Adrenal gland (tissue), 12 donors: ENCODE measurements around the gene LBHD1. TPM values are rescaled to one million over a fixed set of nuclear protein-coding genes. Genes with fewer than 3 reads are reported as not detected.

Source experiments
- DNase-seq, 7 donors: peaks; one replicate each; pipeline ENCODE4 v3.0.0-alpha.2; 2019 to 2020
- H3K27ac ChIP-seq, 5 donors: fragments of 200-600 bp; sonication (generic) in 4 of 5; 1 replicate in 3 of 5; 2 replicates in 2 of 5; pipeline versions ENCODE4 v1.5.1 to v1.8.0; 2016 to 2020; ENCODE audit warnings: mild to moderate bottlenecking in 1 of 5
- H3K27me3 ChIP-seq: fragments of 200-600 bp; 2 replicates; pipeline ENCODE4 v1.8.0; 2021
- H3K36me3 ChIP-seq, 2 donors: fragments of 200-600 bp; replicated peaks in 1 of 2; 1 replicate in 1 of 2; 2 replicates in 1 of 2; pipeline versions ENCODE4 v1.5.1 to v1.8.0; 2018 to 2022
- H3K4me1 ChIP-seq, 2 donors: fragments of 200-600 bp; replicated peaks in 1 of 2; 1 replicate in 1 of 2; 2 replicates in 1 of 2; pipeline versions ENCODE4 v1.5.1 to v1.8.0; 2018 to 2021
- H3K4me3 ChIP-seq, 4 donors: fragments of 200-600 bp; sonication (generic) in 3 of 4; one replicate each; pipeline ENCODE4 v1.5.1; 2016 to 2018
- H3K9me3 ChIP-seq, 3 donors: fragments of 200-600 bp; sonication (generic) in 1 of 3; replicated peaks in 1 of 3; 1 replicate in 2 of 3; 2 replicates in 1 of 3; pipeline versions ENCODE4 v1.5.1 to v1.8.0; 2016 to 2021
- POLR2A ChIP-seq, 2 donors: fragments of 450-650 bp; IDR thresholded peaks; one replicate each; pipeline ENCODE4 v1.6.1; 2017; ENCODE audit warnings: antibody characterized with exemption in 2 of 2, mild to moderate bottlenecking in 2 of 2, moderate library complexity in 1 of 2
- WGBS, 4 donors: extraction: QIAGEN DNeasy Blood & Tissue Kit in 2 of 4; methylation state at CpG; one replicate each; pipeline versions ENCODE4 v1.1.5 to v1.1.7; 2013 to 2017; 5-methylcytosine and 5-hydroxymethylcytosine counted together
- intact Hi-C, 2 donors: fragments of 100-400 bp; cut with DNase I; formaldehyde crosslinking; loops; one replicate each; pipeline versions ENCODE4 v1.14.1 to v1.15.0; 2022 to 2023
- polyA plus RNA-seq, 3 donors: library from polyadenylated mRNA; stranded (reverse); fragments of 200-250 nt in 2 of 3; fragments of 350-450 nt in 1 of 3; fragmentation: Illumina TruSeq in 1 of 3; extraction: RNeasy Lipid Tissue Mini Kit (QIAGEN cat#74804) in 1 of 3; gene quantifications; one replicate each; pipeline ENCODE4 v1.2.3, GENCODE V29; 2013 to 2014
- total RNA-seq, 9 donors: library from RNA; depleted of rRNA in 4 of 9; stranded (reverse); fragments of >200 nt in 4 of 9; fragments of 120-200 nt in 1 of 9; fragmentation: NEBNext Ultra II Directional in 1 of 9; extraction: Animal tissue kit (Norgen Biotek cat#: 25700) in 1 of 9; gene quantifications; one replicate each; pipeline versions ENCODE4 v1.1.0 to v1.2.4, GENCODE V29; 2013 to 2023
- TF ChIP-seq, protein P1 (sequence below), 6 experiments: fragments of 450-650 bp in 4 of 6; fragments of 200-600 bp in 2 of 6; sonication (generic) in 1 of 6; IDR thresholded peaks; 1 replicate in 5 of 6; 2 replicates in 1 of 6; pipeline versions ENCODE4 v1.5.1 to v1.8.0; 2016 to 2021; ENCODE audit warnings: antibody characterized with exemption in 6 of 6, mild to moderate bottlenecking in 2 of 6, moderate library complexity in 1 of 6
- donor health status: healthy with polysubstance abuse.
- donor health status: Bipolar disorder and iron deficiency.
- donor health status: DM: yes; HTN: yes; CAD: no.
- donor health status: DM: no; HTN: no; CAD: no.
- donor health status: DM: no; HTN: no; CAD: no.
- donor health status: DM: yes; HTN: yes; CAD: no.

The LBHD1 gene
- total and polyA plus RNA-seq, 12 donors = 1.1 to 30.4 (median 12.7) TPM

DNA sequence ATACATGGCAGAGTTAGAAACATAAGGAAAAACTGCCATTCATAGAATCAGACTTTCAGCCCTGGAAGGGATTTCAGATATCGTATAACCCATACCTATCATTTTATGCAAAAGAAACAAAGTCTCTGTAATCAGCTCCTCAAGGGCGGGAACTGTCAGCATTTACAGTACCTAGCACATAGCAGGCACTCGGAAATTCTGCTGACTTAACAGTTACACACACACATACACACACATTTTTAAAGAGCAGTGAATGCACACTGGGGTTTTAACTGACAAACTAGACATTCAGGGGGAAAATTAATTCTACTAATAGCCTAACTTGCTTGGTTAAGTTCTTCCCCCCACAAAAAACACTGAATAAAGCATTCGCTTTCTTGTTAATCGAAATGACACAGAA, 44.1 kb upstream of the LBHD1 start:
- DNase-seq = no peak
- TF ChIP-seq POLR2A (IDR thresholded peaks at IDR 0.05) = no peak
- TF ChIP-seq, protein P1, sequence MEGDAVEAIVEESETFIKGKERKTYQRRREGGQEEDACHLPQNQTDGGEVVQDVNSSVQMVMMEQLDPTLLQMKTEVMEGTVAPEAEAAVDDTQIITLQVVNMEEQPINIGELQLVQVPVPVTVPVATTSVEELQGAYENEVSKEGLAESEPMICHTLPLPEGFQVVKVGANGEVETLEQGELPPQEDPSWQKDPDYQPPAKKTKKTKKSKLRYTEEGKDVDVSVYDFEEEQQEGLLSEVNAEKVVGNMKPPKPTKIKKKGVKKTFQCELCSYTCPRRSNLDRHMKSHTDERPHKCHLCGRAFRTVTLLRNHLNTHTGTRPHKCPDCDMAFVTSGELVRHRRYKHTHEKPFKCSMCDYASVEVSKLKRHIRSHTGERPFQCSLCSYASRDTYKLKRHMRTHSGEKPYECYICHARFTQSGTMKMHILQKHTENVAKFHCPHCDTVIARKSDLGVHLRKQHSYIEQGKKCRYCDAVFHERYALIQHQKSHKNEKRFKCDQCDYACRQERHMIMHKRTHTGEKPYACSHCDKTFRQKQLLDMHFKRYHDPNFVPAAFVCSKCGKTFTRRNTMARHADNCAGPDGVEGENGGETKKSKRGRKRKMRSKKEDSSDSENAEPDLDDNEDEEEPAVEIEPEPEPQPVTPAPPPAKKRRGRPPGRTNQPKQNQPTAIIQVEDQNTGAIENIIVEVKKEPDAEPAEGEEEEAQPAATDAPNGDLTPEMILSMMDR (IDR thresholded peaks at IDR 0.05) = no peak
- 87 to 89% (median 88%) methylated on average over 5 of the region's 5 CpGs for WGBS, 4 donors
- peaks cover 24 to 25% of the 10 kb centered on the region in 2 donors for H3K4me1 ChIP-seq
- H3K27me3 ChIP-seq = no peaks in the 10 kb centered on the region
- no peak overlapping the region for H3K27ac ChIP-seq
- peaks cover 0 to 97% of the 10 kb centered on the region in 2 donors for H3K36me3 ChIP-seq
- no peaks in the 10 kb centered on the region for H3K9me3 ChIP-seq
- intact Hi-C loops = loop anchor here in 1 of 2 donors (5.0 kb wide), 1 partner anchor 51 kb away; no protein-coding TSS in a partner anchor
- no peak overlapping the region for H3K4me3 ChIP-seq

DNA sequence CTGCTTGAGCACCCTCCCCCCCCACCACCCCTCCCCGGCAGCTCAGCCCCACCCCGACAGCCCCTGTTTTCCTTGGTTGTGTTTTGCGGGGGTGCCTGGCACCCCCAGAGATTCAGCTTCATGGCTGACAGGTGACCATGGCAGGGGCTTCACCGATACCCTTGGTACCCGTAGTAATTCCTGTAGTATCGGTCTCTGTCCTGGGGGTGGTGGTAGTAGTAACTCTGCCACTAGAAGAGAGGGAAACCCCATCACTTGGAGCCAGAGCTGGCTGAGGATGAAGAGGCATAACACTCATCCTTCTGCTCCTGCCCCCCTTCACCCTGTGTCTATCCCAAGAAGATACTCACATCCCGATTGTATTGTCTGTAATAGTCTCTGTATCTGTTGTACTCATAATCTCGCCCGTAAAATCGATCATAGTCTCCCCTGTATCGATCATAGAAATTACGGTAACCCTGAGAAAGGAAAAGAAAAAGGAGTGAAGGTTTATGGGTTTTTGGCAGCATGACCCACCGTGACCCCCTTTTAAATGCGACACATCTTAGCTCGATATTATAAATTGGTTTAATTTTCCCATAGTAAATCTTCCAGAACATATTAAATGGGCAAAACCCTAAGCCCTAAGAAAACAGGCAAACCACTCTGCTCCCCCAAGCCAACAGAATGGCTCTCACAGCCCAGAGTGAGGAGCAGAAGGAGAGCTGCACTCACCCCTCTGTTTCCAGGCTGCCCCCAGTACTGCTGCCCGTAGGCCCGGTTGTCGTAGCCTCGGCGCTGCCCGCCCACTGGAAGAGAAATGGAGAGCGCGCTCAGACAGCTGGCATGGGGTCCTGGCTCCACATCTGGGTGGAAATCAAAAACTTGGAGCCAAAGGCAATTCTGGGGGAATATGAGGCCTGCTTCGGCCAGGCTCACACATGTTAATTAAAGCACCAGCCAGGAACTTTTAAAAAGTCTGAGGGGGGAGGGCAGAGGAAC, 43.4 kb upstream of the LBHD1 start:
- no peaks in the 10 kb centered on the region for H3K9me3 ChIP-seq
- peaks cover 24 to 25% of the 10 kb centered on the region in 2 donors for H3K4me1 ChIP-seq
- no peak overlapping the region for H3K4me3 ChIP-seq
- intact Hi-C loops = loop anchor here in 1 of 2 donors (5.0 kb wide), 1 partner anchor 52 kb away; no protein-coding TSS in a partner anchor
- H3K27ac ChIP-seq = peak overlapping the region in 1 of 5 donors; percentile 84
- H3K36me3 ChIP-seq = peaks cover 0 to 97% of the 10 kb centered on the region in 2 donors
- DNase-seq = peak in 1 of 7 donors; percentile 12
- TF ChIP-seq POLR2A (IDR thresholded peaks at IDR 0.05) = no peak
- TF ChIP-seq, protein P1 (IDR thresholded peaks at IDR 0.05) = no peak
- no peaks in the 10 kb centered on the region for H3K27me3 ChIP-seq
- WGBS, 4 donors = 87 to 88% (median 88%) methylated on average over 15 to 24 of the region's 24 CpGs

DNA sequence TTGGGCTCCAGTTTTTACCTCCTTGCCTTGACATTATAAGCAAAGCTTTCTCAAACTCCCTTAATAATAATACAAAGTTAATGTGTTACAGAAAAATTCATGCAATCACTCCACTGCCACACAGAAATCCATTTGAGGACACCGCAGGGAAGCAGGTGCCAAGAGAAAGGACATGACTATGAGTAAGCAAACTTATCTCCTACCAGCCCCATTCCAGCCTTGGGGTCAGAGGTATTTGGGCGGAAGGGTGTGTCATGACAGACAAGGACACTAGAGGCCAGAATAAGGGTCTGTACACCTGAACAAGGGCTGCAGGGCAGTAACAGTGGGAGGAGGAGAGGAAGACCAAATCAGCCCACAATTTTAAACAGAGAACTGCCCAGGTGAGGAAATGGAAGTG, 41.3 kb upstream of the LBHD1 start:
- Histone ChIP-seq H3K27me3 (no peaks in the 10 kb centered on the region), H3K36me3 (peaks cover 0 to 78% of the 10 kb centered on the region in 2 donors), H3K4me1 (peaks cover 32 to 33% of the 10 kb centered on the region in 2 donors), H3K9me3 (no peaks in the 10 kb centered on the region), H3K27ac (peak overlapping the region in 4 of 5 donors; percentile 12 to 84 (median 72)), H3K4me3 (no peak overlapping the region)
- peak in 1 of 2 donors; percentile 40 for TF ChIP-seq POLR2A (IDR thresholded peaks at IDR 0.05)
- TF ChIP-seq, protein P1 (IDR thresholded peaks at IDR 0.05) = no peak
- peak; percentile 65 to 85 (median 83) for DNase-seq
- intact Hi-C loops = no loop called here
- 43 to 64% (median 51%) methylated on average over 2 of the region's 2 CpGs for WGBS, 4 donors

DNA sequence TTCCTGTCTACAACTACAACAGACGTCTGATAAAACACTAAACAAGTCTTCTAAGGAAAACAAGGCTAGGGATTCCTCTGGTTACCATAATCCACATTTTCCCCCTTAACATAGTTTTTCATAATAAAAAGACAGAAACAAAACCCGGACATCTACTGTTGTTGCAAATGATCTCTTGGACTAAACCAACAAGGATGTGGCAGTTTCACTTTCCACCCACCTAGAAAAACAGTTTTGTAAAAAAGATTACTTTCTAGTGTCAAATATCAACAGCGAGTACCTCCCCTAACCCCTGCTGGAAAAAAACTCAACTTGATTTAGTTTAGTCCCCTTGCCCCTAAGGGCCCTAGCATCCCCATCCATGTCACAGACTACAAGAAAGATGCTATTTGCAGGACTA, 40.8 kb upstream of the LBHD1 start:
- peaks cover 33% of the 10 kb centered on the region in 2 donors for H3K4me1 ChIP-seq
- WGBS, 4 donors = 40 to 50% (median 46%) methylated on average over 3 of the region's 3 CpGs
- H3K27ac ChIP-seq = peak overlapping the region in 4 of 5 donors; percentile 9 to 84 (median 72)
- H3K4me3 ChIP-seq = no peak overlapping the region
- H3K9me3 ChIP-seq = no peaks in the 10 kb centered on the region
- TF ChIP-seq POLR2A (IDR thresholded peaks at IDR 0.05) = no peak
- TF ChIP-seq, protein P1 (IDR thresholded peaks at IDR 0.05) = no peak
- no peak for DNase-seq
- H3K27me3 ChIP-seq = no peaks in the 10 kb centered on the region
- H3K36me3 ChIP-seq = peaks cover 0 to 73% of the 10 kb centered on the region in 2 donors
- intact Hi-C loops = no loop called here
